ENCODE measurements around the gene DPP3.

The DPP3 gene

DNA sequence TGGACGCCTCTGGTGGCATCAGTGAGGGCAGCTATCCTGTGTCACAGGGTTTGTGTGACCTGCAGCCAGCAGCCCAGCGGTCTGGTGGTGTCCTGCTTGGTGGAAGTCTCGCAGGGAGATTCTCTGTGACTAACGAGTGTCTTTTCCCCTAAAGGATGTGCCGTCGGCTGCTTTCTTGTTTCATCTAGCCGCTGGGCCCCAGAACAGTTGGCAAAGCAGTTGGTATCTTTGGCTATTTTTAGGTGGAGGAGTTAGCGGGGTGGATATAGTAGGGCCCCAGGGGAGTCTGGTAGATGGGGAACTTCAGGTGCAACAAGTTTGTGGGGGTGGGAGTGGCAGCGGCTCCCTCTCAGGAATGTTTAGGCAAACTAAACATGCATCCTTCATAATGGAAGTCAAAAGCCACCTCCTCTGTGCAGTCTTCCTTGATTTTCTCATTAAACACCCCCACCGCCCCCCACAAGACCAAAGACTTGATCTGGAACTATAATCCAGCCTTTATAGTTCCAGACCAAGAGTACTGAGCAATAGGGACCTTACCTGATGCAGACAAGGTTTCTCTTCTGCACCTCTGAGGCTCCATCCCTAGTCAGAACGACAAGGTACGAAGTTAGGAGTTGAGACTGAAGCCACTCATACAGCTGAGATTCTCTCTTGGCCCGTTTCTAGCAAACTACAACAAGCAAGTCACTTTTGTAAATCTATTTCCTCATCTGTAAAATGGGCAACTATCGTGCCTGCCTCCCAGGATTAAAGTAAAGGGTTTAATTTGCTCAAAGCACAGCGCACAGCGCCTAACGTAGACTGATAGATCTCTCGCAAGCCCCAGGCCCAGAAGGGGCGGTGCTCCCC is 14.6 kb upstream of the DPP3 start:
- no peak for DNase-seq

GRCh38 chr11:66466225-66467033 is 13.8 kb upstream of the DPP3 start, which contains the start of gene PELI3:
Gene PELI3, plus strand, starts transcription at chr11:66466905. Its CDS starts 1,224 bp downstream, at chr11:66468129.
- DNase-seq = peak; percentile 86

GRCh38 chr11:66467034-66467659 is 13.1 kb upstream of the DPP3 start:
- no peak for DNase-seq

- peak; percentile 23 for DNase-seq
Observed at GRCh38 chr11:66467756-66468155, 12.5 kb upstream of the DPP3 start.

DNA sequence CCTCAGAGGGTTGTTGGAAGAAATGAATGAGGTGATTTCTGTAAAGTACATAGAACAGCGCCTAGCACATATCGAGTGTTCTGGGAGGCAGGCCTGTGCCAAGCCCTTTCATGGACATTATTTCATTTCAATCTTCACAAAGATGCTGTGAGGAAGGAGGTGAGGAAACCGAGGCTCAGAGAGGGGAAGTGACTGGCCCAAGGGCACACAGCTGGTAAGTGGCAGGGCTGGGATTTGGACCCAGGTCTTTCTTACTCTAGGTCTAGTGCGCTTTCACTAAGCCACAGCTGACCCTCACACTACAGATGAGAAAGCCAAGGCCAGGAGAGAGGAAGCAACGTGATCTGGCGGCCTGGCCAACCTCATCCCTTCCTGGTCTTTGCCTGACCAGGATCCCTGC is 11.5 kb upstream of the DPP3 start:
- no peak for DNase-seq

GRCh38 chr11:66469441-66469840 is 10.8 kb upstream of the DPP3 start:
- no peak for DNase-seq

GRCh38 chr11:66470015-66470414 is 10.2 kb upstream of the DPP3 start:
- DNase-seq = no peak

DNA sequence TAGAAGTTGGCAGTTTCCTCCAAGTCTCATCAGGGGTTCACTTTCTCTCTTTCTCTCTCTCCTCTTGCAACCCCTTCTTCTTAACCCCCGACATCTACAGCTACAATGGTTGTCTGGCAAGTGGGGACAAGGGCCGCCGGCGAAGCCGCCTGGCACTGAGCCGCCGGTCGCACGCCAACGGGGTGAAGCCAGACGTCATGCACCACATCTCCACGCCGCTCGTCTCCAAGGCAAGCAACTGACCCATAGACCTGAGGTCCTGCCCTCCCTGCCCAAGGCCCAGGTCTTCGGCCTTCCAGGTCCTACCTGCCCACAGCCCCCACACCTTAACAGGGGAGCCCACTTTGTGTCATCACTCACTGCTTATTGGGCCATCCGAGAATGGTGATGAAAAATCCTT is 9.1 kb upstream of the DPP3 start:
- DNase-seq = no peak

GRCh38 chr11:66472054-66472453 is 8.2 kb upstream of the DPP3 start:
- no peak for DNase-seq

- DNase-seq = no peak
Observed at GRCh38 chr11:66473167-66473566, 7.1 kb upstream of the DPP3 start.

DNA sequence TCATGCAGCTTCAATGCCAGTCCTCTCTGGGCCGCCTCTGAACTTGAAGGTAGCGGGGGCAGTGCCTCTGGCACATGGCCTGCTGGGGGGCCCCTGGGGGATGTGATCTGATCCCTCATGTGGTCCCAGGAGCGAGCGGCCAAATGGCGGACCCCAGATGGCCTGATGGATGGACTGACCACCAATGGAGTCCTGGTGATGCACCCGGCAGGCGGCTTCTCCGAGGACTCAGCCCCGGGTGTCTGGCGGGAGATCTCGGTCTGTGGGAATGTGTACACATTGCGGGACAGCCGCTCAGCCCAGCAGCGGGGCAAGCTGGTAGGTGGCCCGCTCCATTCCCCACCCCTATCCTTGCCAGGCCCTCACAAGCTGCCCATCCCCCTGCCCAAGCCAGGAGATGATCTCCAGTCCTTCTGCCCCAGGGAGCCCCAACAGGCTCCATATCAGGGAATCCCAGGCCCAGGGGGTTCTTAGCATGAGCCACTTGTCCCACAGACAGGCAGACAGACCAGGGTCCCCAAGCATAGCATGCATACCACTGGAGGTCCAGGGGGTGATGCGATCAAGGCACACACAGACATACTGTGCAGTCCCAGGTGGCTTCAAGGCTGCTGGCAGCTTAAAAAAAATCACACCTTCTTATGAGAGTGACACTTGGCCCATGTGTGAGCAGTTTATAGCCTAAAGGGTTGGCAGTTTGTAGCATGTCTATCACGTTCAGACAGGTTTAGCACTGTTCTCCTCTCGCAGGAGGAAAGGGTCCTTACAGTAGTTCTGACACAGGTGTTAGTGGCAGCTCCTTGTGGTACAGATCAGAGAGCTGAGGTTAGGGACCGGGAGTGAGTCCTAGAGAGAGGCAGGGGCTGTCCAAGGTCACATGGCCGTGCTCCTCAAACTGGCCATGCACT is 6.4 kb upstream of the DPP3 start:
- no peak for DNase-seq

DNA sequence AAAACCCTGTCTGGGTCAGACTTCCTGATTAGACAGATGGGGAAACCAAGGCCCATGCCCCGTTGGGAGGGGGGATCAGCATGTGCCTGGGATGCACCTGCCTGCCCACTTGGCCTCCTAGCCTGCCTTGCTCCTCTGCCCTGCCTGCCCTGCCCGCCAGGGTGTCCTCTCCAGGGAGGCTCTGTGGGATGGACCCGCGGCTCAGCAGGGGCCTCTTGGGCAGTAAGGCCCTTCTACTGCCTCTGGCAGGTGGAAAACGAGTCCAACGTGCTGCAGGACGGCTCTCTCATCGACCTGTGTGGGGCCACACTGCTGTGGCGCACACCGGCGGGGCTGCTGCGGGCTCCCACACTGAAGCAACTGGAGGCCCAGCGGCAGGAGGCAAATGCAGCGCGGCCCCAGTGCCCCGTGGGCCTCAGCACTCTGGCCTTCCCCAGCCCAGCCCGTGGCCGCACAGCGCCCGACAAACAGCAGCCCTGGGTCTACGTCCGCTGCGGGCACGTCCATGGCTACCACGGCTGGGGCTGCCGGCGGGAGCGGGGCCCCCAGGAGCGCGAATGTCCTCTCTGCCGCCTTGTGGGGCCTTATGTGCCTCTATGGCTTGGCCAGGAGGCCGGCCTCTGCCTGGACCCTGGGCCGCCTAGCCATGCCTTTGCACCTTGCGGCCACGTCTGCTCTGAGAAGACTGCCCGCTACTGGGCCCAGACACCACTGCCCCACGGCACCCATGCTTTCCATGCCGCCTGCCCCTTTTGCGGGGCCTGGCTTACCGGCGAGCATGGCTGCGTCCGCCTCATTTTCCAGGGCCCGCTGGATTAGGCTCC is 4.7 kb upstream of the DPP3 start:
- no peak for DNase-seq

DNA sequence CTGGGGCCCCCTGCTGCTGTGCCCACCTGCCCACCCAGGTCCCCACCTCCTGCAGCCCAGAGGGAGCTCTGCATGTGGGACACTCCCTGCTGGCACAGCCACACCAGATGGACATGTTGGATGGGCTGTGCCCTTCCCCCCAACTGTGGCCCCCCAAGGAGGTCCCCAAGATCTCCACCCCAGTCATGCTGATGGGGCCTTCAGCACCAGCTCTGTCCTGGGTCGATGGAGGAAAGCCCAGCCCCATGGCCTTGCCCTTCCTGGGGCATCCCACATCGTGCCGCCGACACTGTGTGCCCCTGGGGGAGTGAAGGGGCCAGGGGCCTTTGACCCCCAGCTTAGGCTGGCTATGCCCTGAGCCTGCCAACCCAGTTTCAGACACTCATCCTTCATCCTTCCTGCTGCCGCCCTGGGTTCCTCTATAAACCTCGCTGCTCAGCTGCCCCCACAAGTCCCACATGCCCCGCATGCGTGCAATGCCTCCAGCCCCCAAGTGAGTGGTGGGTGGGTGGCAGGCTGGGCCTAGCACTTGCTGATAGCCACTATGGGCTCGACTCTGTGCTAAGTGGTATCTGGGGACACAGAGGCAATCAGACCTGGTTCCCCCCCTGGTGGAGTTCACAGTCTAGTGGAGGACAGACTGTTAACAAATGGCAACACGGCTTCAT is 3.9 kb upstream of the DPP3 start:
- no peak for DNase-seq

DNA sequence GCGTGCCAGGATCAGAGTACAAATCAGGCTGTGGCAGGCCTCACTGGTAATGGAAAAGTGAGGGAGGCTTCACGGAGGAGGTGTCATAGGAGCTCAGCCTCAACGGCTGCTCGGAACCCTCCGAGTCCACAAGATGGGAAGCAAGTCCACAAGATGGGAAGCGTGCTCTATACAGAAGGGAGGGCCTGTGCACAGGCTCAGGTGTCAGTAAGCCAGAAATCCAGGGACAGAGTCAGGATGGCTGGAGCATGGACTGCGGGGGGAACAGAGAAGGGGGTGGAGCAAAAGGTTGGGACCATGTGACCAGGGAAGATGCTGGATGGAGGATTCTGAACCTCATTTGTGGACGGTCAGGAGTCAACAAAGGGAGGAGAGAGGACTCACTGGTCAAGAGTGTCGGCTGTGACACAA is 3.4 kb upstream of the DPP3 start:
- DNase-seq = no peak

GRCh38 chr11:66477263-66478201 is 2.7 kb upstream of the DPP3 start:
- no peak for DNase-seq

- DNase-seq = no peak
Observed at GRCh38 chr11:66478729-66479393, 1.4 kb upstream of the DPP3 start.

DNA sequence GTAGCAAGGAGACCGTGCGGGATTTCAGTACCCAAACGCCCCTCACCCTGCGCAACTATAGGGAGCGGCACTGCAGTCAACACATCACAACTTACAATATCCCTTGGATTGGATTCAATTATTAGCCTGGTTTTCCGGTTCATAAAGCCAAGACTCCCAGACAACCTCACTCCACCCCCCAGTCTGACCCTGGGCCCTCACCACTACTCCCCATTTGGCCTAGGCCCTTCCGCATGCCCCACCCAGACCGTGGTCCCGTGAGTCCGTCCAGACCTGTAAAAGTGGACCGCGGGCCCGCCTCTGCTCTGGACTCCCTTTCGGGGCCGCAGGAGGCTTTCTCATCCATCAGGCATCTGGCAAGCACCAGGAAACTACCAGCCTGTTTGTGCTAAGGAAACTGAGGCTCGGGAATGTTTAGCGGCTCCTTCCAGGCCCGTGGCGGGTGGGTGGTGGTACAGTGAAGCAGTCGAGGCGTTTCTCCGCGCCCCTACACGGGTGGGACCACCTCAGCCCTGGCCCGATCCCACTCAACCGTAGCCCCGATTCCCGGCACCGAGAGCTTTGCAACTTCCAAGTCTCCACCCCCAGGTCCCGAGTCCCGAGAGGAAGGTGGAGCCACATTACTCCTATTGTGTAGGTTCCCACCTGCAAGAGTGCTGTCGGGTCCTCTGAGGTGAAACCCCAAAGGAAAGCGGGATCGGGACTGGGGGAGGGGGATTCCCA is 679 bp upstream of the DPP3 start:
- DNase-seq = no peak

DNA sequence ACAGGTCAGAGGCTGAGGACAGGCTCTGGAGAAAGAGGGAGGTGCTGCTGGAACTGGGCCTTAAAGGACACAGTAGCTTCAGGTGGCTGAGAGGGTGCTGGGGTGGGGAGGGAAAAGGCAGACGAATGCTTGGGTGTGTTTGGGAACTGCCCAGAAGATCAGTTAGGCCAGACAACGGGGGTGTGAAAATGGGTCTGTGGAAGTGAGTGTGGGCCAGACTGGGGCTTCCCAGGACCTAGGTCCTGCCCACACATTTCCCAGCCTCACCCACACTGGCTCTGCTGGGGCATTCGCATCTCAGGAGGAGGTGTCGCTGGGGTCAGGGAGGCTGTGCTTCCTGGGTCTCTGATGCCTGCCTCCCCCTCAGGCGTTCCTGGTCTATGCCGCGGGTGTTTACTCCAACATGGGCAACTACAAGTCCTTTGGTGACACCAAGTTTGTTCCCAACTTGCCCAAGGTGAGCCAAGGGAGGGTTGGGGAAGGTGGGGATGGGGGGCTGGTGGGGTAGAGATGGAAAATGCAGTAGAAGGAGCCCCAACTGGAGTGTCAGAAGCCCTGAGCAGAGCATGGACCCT is 4.7 kb downstream of the DPP3 start:
- no peak for DNase-seq
